Fibroblast of mammary gland (primary cell): Measurements from ENCODE around the gene NANS.
"Not testable (repeated sequence)": the region's sequence is repeated elsewhere in the genome, so short reads cannot be mapped to it uniquely, and the experiment has no call there.

Source experiments
- DNase-seq: peaks from one replicate; pipeline ENCODE4 v3.0.0-alpha.2; 2010; ENCODE audit warnings: low read depth
- H3K4me3 ChIP-seq: 2 replicates; pipeline ENCODE4 v1.5.1; 2011; ENCODE audit warnings: low read depth, mild to moderate bottlenecking, low read length, moderate library complexity; ENCODE audit not compliant: control insufficient read depth
- TF ChIP-seq, protein P1 (sequence below): conservative IDR thresholded peaks from 2 replicates; pipeline ENCODE4 v1.5.1; 2011; ENCODE audit warnings: low read depth, low read length, inconsistent platforms; ENCODE audit not compliant: control insufficient read depth, insufficient read depth

NANS gene

DNA sequence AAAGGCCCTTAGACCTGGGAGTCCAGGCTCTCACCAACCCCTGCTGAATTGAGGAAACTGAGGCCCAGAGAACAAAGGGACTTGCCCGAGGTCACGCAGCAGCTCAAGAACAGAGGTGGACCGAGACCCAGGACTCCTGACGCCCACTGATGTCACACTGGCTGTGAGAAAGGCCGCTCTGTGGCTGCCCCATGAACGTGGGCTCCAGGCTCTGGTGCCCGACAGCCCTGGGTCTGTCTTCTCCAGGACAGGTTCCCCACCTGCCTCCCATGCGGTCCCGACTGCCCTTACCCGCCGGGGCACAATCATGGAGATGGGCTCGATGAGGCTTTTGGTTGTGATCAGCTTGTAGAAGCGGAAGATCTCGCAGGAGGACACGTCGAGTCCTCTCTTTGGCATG lies 71.8 kb downstream of the NANS start:
- no peak overlapping the region for H3K4me3 ChIP-seq
- TF ChIP-seq, protein P1, sequence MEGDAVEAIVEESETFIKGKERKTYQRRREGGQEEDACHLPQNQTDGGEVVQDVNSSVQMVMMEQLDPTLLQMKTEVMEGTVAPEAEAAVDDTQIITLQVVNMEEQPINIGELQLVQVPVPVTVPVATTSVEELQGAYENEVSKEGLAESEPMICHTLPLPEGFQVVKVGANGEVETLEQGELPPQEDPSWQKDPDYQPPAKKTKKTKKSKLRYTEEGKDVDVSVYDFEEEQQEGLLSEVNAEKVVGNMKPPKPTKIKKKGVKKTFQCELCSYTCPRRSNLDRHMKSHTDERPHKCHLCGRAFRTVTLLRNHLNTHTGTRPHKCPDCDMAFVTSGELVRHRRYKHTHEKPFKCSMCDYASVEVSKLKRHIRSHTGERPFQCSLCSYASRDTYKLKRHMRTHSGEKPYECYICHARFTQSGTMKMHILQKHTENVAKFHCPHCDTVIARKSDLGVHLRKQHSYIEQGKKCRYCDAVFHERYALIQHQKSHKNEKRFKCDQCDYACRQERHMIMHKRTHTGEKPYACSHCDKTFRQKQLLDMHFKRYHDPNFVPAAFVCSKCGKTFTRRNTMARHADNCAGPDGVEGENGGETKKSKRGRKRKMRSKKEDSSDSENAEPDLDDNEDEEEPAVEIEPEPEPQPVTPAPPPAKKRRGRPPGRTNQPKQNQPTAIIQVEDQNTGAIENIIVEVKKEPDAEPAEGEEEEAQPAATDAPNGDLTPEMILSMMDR = no peak
- no peak for DNase-seq

DNA sequence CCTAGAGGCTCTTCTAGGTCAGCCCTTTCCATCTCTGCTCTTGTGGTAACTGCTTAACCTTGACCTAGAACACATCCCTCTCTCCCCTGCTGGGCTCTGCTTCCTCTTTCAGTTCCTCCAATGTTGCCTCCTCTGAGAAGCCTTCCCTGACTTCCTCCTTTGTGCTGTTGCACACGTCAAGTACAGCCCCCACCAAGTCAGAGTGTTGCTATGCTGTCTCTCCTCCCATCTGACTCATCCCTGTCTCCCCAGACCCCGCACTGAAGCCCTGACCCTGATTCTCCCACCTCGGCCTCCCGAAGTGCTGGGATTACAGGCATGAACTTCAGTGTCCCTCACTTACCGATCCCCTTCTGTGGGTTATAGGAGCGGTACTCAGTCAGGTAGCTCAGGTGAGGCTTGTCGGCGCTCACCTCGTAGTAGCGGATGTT lies 72.9 kb downstream of the NANS start:
- peak; percentile 10 for DNase-seq
- TF ChIP-seq, protein P1 = no peak
- H3K4me3 ChIP-seq = no peak overlapping the region

DNA sequence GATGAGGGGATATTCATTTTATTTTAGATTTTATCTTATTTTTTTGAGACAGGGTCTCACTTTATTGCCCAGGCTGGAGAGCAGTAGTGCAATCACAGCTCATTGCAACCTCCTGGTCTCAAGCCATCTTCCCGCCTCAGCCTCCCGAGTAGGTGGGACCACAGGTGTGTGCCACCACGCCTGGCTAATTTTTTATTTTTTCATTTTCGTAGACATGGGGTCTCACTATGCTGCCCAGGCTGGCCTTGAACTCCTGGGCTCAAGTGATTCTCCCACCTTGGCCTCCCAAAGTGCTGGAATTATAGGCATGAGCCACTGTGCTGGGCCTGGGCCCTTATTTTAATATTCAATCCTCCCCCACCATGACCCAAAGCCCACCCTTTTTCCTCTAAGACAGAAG lies 73.5 kb downstream of the NANS start:
- DNase-seq, H3K4me3 ChIP-seq: not testable (repeated sequence)

DNA sequence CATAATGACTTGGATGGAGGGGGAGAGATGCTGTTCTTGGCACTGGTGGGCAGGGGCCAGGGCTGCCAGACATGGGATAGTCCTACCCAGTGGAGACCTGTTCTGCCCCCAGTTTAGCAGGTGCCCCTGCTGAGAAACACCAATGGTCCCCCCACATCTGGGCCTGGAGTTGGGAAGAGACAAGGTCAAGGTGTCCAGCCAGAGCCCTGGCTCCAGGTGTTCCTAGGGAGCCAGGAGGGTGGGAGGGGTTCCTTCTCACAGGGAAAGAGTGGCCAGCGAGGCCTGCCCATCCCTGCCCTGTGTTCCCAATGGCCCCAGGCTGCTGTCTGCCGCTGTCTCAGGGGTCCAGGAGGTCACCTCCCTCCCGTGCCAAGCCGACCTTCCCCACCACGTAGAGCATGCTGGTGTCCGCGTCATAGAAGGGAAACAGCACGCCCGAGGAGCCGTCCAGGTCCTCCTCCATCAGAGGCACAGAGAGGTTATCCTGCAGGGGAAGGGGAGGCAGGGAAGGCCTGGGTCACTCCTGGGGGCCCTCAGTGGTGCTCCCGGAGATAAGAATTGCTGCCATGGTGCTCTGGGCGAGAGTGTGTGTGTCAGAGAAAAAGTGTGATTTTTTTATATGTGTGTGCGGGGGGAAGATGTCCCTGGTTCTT lies 74.2 kb downstream of the NANS start:
- TF ChIP-seq, protein P1 = no peak
- no peak for DNase-seq

DNA sequence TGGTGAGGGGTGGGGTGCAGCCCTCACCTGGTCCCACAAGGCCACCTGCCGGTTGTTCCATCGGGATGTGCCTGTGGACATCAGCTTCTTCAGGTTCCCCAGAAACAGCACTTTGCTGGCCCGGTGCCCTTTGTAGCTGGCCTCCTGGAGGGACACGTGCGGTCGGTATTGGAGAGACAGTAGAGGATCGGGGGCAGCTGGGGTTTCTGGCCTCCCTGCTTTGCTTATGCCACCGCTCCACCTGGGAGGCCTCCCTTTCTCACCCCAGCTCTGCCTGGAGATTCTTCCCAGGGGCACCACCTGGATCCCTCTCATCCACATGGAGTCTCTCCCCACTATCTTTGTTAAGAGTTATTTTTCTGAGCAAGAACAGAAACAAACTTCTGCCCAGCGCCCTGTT lies 75.6 kb downstream of the NANS start:
- no peak overlapping the region for H3K4me3 ChIP-seq
- DNase-seq = no peak
- TF ChIP-seq, protein P1 = no peak

More for the DNA sequence above, 74.2 kb downstream of the NANS start:
- H3K4me3 ChIP-seq = no peak overlapping the region
